SU-DHL-6 (cell line): ENCODE measurements around the gene TMX4.

Experiments used
- CTCF ChIP-seq: fragments of 200-600 bp; sonication (generic); IDR thresholded peaks from one replicate; pipeline ENCODE4 v1.5.1; 2017; ENCODE audit warnings: antibody characterized with exemption, mild to moderate bottlenecking, low read length, moderate library complexity; ENCODE audit not compliant: insufficient read depth, poor library complexity, severe bottlenecking
- EZH2phosphoT487 ChIP-seq: fragments of 200-600 bp; sonication (generic), shearing (Covaris generic); conservative IDR thresholded peaks from 2 replicates; pipeline ENCODE4 v1.6.1; 2018; ENCODE audit warnings: mild to moderate bottlenecking, antibody characterized with exemption, low read length, moderate library complexity, mixed read lengths

DNA sequence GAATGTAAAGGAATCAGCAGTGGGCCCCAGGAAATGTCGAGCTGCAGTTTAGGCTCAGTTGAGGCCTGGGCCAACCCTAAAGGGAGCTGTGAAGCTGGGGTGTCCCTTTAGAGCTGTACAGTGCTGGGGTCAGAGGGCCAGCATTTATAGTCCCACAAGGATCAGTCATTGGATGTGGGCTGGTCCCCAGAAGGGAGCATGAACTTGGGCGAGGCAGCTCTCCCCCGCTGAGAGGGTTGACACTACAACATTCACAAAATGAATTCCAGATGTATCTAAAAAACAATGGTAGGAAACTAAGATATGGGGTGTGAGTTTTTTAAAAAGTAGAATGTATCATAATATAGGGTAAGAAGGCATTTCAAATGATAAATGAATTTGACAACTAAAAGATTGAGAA lies 29.7 kb upstream of the TMX4 start:
- TF ChIP-seq CTCF (no peak), EZH2phosphoT487 (no peak)
